GM12874 (cell line): ENCODE measurements around the gene UMODL1.

Source experiments
- CTCF ChIP-seq: IDR thresholded peaks from 2 replicates; pipeline ENCODE4 v1.5.1; 2011; ENCODE audit warnings: low read depth, mild to moderate bottlenecking, control low read depth, low read length, moderate library complexity; ENCODE audit not compliant: insufficient read depth

The UMODL1 gene

GRCh38 chr21:42071146-42071737 lies at the start of gene UMODL1:
UMODL1 (plus strand) TSS chr21:42071317; CDS start chr21:42071317, 0 bp downstream.
- TF ChIP-seq CTCF, result no peak

- TF ChIP-seq CTCF, result no peak
Observed at GRCh38 chr21:42021371-42022090, 49.6 kb upstream of the UMODL1 start.

- no peak for TF ChIP-seq CTCF
Observed at GRCh38 chr21:42022091-42022430, 49.1 kb upstream of the UMODL1 start.

GRCh38 chr21:42022906-42023305 lies 48.2 kb upstream of the UMODL1 start:
- TF ChIP-seq CTCF, result no peak

- TF ChIP-seq CTCF, result no peak
Observed at GRCh38 chr21:42025376-42026081, 45.6 kb upstream of the UMODL1 start.

- TF ChIP-seq CTCF, result no peak
Observed at GRCh38 chr21:42026082-42026435, 45.1 kb upstream of the UMODL1 start.

GRCh38 chr21:42027085-42027821 lies 43.9 kb upstream of the UMODL1 start:
- TF ChIP-seq CTCF, result no peak
